ENCODE measurements around the gene CCDC138.

The CCDC138 gene

GRCh38 chr2:108884619-108885018 is 98.0 kb downstream of the CCDC138 start:
- in situ Hi-C loops (cut with HindIII; ENCODE audit: low sequenced_read_pairs): no loop called here
- no peak for DNase-seq (ENCODE audit: low read depth)
- H3K4me3 ChIP-seq (ENCODE audit: low read depth, low read length): no peak overlapping the region
- TF ChIP-seq CTCF (IDR thresholded peaks at IDR 0.05; ENCODE audit: low read depth, low read length, missing control alignments): no peak

- TF ChIP-seq CTCF (IDR thresholded peaks at IDR 0.05; ENCODE audit: low read depth, low read length, missing control alignments): no peak
- in situ Hi-C loops (cut with HindIII; ENCODE audit: low sequenced_read_pairs): no loop called here
- no peak for DNase-seq (ENCODE audit: low read depth)
- no peak overlapping the region for H3K4me3 ChIP-seq (ENCODE audit: low read depth, low read length)
These were observed 103.3 kb downstream of the CCDC138 start for GRCh38 chr2:108889907-108890306.

GRCh38 chr2:108893277-108893676 is 106.7 kb downstream of the CCDC138 start:
- in situ Hi-C loops (cut with HindIII; ENCODE audit: low sequenced_read_pairs): no loop called here
- no peak for DNase-seq (ENCODE audit: low read depth)
- no peak for TF ChIP-seq CTCF (IDR thresholded peaks at IDR 0.05; ENCODE audit: low read depth, low read length, missing control alignments)

GRCh38 chr2:108894766-108895165 is 108.2 kb downstream of the CCDC138 start:
- no peak overlapping the region for H3K4me3 ChIP-seq (ENCODE audit: low read depth, low read length)
- in situ Hi-C loops (cut with HindIII; ENCODE audit: low sequenced_read_pairs): no loop called here
- no peak for TF ChIP-seq CTCF (IDR thresholded peaks at IDR 0.05; ENCODE audit: low read depth, low read length, missing control alignments)
- no peak for DNase-seq (ENCODE audit: low read depth)

More at GRCh38 chr2:108893277-108893676, 106.7 kb downstream of the CCDC138 start:
- H3K4me3 ChIP-seq (ENCODE audit: low read depth, low read length): no peak overlapping the region

- TF ChIP-seq CTCF (IDR thresholded peaks at IDR 0.05; ENCODE audit: low read depth, low read length, missing control alignments): no peak
- in situ Hi-C loops (cut with HindIII; ENCODE audit: low sequenced_read_pairs): no loop called here
- no peak for DNase-seq (ENCODE audit: low read depth)
- no peak overlapping the region for H3K4me3 ChIP-seq (ENCODE audit: low read depth, low read length)
These were observed 108.6 kb downstream of the CCDC138 start for GRCh38 chr2:108895188-108895587.

- TF ChIP-seq CTCF (IDR thresholded peaks at IDR 0.05; ENCODE audit: low read depth, low read length, missing control alignments): no peak
These were observed 110.2 kb downstream of the CCDC138 start for GRCh38 chr2:108896741-108897140.

More at GRCh38 chr2:108896741-108897140, 110.2 kb downstream of the CCDC138 start:
- no peak for DNase-seq (ENCODE audit: low read depth)
- no peak overlapping the region for H3K4me3 ChIP-seq (ENCODE audit: low read depth, low read length)
- in situ Hi-C loops (cut with HindIII; ENCODE audit: low sequenced_read_pairs): no loop called here

Data from astrocyte of the cerebellum (primary cell).